NOMO-1 treated with dmso at 0.1 percent for 144 hours (cell line): ENCODE data around the gene GLRX.

Source experiments
- DNase-seq: peaks from one replicate; lab custom pipeline; 2025; ENCODE audit not compliant: unreplicated experiment; lab: John Stamatoyannopoulos, UW

GLRX gene

GRCh38 chr5:95784514-95785302, 37.8 kb downstream of the GLRX start:
- no peak for DNase-seq

- DNase-seq: no peak
Observed at GRCh38 chr5:95783661-95784060, 38.9 kb downstream of the GLRX start.

- no peak for DNase-seq
Observed at GRCh38 chr5:95782181-95782580, 40.3 kb downstream of the GLRX start.

GRCh38 chr5:95781101-95781583, 41.4 kb downstream of the GLRX start:
- DNase-seq: peak; percentile 51

- DNase-seq: no peak
Observed at GRCh38 chr5:95780597-95780996, 41.9 kb downstream of the GLRX start.

GRCh38 chr5:95779611-95780010, 42.9 kb downstream of the GLRX start:
- DNase-seq: no peak

GRCh38 chr5:95778713-95779436, 43.7 kb downstream of the GLRX start:
- DNase-seq: no peak

- DNase-seq: no peak
Observed at GRCh38 chr5:95777441-95777840, 45.1 kb downstream of the GLRX start.

GRCh38 chr5:95773335-95774059, 49.0 kb downstream of the GLRX start:
- no peak for DNase-seq

GRCh38 chr5:95771892-95772291, 50.6 kb downstream of the GLRX start:
- DNase-seq: no peak

GRCh38 chr5:95770830-95771708, 51.5 kb downstream of the GLRX start:
- no peak for DNase-seq

GRCh38 chr5:95768731-95769130, 53.8 kb downstream of the GLRX start:
- DNase-seq: no peak

- DNase-seq: no peak
Observed at GRCh38 chr5:95763941-95764340, 58.6 kb downstream of the GLRX start.
